OCI-LY3 (cell line): ENCODE measurements around the gene ARID3C.

ENCODE experiments used
- EZH2phosphoT487 ChIP-seq: fragments of 200-600 bp; shearing (Covaris generic); IDR thresholded peaks from 2 replicates; pipeline ENCODE4 v1.6.1; 2018; ENCODE audit warnings: antibody characterized with exemption, mixed run types, low read depth
- TF ChIP-seq, protein P1 (sequence below): fragments of 200-600, 300-600 bp; sonication (generic); IDR thresholded peaks from 2 replicates; pipeline ENCODE4 v1.5.1; 2014; ENCODE audit warnings: antibody characterized with exemption, low read length, low read depth

DNA sequence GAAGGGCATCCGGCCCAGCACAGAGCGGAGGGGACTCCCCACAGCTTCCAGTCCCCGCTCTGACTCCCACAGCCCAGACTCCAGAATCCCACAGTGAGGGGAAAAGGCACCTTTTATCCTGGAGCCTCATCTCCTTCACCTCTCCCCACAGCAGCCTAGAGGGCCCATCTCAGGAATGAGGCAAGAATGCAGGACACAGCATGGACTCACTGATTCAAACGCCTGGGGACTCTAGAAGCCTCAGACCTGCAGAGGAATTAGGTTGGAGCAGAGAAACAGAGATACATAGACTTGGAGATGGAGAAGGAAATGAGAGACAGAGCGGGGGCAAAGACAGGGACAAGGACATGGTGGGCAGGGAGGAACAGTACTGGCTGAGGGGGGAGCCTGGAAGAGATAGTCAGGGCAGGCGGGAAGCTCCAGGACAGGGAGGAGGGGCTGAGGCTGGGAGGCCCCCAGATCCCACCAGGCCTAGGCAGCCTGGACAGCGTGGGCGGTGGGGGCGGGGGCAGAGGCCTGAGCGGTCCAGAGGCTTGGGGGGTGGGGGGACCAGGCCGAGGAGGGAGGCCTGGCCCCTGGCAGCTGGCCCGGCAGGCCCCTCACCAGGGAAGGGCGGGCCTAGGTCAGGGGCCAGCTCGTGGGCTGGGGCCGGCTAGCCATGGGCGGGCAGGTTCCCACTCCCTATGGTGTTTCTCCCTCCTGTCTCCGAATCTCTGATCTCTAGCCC, 55.1 kb downstream of the ARID3C start:
- no peak for TF ChIP-seq EZH2phosphoT487
- TF ChIP-seq, protein P1, sequence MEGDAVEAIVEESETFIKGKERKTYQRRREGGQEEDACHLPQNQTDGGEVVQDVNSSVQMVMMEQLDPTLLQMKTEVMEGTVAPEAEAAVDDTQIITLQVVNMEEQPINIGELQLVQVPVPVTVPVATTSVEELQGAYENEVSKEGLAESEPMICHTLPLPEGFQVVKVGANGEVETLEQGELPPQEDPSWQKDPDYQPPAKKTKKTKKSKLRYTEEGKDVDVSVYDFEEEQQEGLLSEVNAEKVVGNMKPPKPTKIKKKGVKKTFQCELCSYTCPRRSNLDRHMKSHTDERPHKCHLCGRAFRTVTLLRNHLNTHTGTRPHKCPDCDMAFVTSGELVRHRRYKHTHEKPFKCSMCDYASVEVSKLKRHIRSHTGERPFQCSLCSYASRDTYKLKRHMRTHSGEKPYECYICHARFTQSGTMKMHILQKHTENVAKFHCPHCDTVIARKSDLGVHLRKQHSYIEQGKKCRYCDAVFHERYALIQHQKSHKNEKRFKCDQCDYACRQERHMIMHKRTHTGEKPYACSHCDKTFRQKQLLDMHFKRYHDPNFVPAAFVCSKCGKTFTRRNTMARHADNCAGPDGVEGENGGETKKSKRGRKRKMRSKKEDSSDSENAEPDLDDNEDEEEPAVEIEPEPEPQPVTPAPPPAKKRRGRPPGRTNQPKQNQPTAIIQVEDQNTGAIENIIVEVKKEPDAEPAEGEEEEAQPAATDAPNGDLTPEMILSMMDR: no peak
